ENCODE measurements around the gene GPATCH1. TPM values are rescaled to one million over a fixed set of nuclear protein-coding genes. Genes with fewer than 3 reads are reported as not detected.

Gene GPATCH1
- total RNA-seq, 1 donor from 2014 or later: 13.5 TPM

Other genes starting within 250 kb of the GPATCH1 start
- gene SLC7A9, start 211.4 kb upstream of the GPATCH1 start, total RNA-seq: 0.25 and 0.80 TPM in 2 replicates
- gene CEP89, start 109.2 kb upstream of the GPATCH1 start, total RNA-seq: 18.0 and 19.6 TPM in 2 replicates
- 6.0 and 7.0 TPM in 2 replicates for gene FAAP24, start 108.9 kb upstream of the GPATCH1 start, total RNA-seq
- gene RHPN2, start 16.3 kb upstream of the GPATCH1 start, total RNA-seq: 0.56 and 0.66 TPM in 2 replicates
- gene WDR88, start 50.9 kb downstream of the GPATCH1 start, total RNA-seq: not detected in 2 replicates
- 0.05 and 0.10 TPM in 2 replicates for gene LRP3, start 113.1 kb downstream of the GPATCH1 start, total RNA-seq
- not detected in 2 replicates for gene SLC7A10, start 144.7 kb downstream of the GPATCH1 start, total RNA-seq
- gene CEBPA, start 221.4 kb downstream of the GPATCH1 start, total RNA-seq: 0.24 and 0.51 TPM in 2 replicates

Data from T-helper 1 cell treated with Interleukin-12 subunit alpha and Interleukin-12 subunit beta and Interleukin-4 antibody, amounts not matched to agents 30 ng/mL and 1 ng/mL, for 36 hours (primary cell).